ENCODE data around the gene PFKP. TPM values are rescaled to one million over a fixed set of nuclear protein-coding genes. Genes with fewer than 3 reads are reported as not detected.

PFKP gene
- 100 to 1,000 TPM in 3 of 4 donors, 10 to 100 TPM in 1; 64.3 to 261 (median 107) TPM for total RNA-seq

DNA sequence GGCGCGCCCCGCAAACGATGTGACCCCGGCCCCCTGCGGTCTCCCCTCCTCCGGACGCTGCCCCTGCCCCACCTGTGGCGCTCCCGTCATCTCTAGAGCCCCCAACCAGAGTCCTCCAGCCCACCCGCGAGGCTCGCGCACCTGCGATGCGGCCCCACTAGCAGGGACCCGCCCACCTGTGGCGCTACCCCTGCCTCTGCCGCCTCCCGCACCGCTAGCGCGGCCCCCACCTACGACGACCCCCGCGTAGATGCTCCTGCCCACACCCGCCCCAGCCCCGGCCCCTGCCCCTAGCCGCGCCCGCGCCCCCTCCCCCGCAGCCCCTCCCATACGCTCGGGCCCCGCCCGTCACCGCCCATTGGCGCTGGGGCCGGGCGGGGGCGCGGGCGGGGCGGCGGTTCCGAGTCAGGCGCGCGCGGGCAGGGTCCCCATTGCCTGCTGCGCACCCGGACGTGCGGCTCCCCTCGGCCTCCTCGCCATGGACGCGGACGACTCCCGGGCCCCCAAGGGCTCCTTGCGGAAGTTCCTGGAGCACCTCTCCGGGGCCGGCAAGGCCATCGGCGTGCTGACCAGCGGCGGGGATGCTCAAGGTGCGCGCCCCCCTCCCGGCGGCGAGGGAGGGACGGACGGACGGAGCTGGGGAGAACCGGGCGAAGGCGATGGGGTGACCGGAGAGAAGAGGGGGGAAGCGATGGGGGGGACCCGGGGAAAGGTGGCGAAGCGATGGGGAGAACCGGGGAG, at the start of gene PFKP:
Gene PFKP (plus strand): TSS at position 431 of the 741 bp plus-strand sequence. CDS start 48 bp downstream, at position 479.
- Histone ChIP-seq H3K9me3 (no peaks in the 10 kb centered on the region), H3K4me1 (peaks cover 0 to 51% (median 12%) of the 10 kb centered on the region in 3 donors), H3K27me3 (no peaks in the 10 kb centered on the region), H3K36me3 (peaks cover 0 to 4% of the 10 kb centered on the region in 2 donors), H3K27ac (peak within 1 kb of the TSS; percentile 35 to 90 (median 82)), H3K4me3 (peak within 1 kb of the TSS; percentile 74 to 91)
- ATAC-seq: peak; percentile 26
- WGBS, 2 donors (ENCODE audit: low coverage in 1 of 2): 0% methylated on average over 1 to 4 of the region's 86 CpGs
- TF ChIP-seq POLR2A (IDR thresholded peaks at IDR 0.05) (peak; percentile 78 to 81), POLR2AphosphoS5 (IDR thresholded peaks at IDR 0.05) (peak; percentile 86), CTCF (IDR thresholded peaks at IDR 0.05) (no peak), EP300 (IDR thresholded peaks at IDR 0.05) (no peak)

GRCh38 chr10:3018247-3018646, 49.1 kb upstream of the PFKP start:
- WGBS, 2 donors (ENCODE audit: low coverage in 1 of 2): 80 to 100% methylated on average over 1 to 4 of the region's 4 CpGs
- no peaks in the 10 kb centered on the region for H3K4me1 ChIP-seq
- ATAC-seq: no peak
- H3K9me3 ChIP-seq: no peaks in the 10 kb centered on the region
- peaks cover 38% of the 10 kb centered on the region for H3K27me3 ChIP-seq
- H3K27ac ChIP-seq: no peak overlapping the region
- H3K36me3 ChIP-seq: no peaks in the 10 kb centered on the region
- no peak overlapping the region for H3K4me3 ChIP-seq
- TF ChIP-seq EP300 (IDR thresholded peaks at IDR 0.05) (no peak), POLR2AphosphoS5 (IDR thresholded peaks at IDR 0.05) (no peak), POLR2A (IDR thresholded peaks at IDR 0.05) (no peak), CTCF (IDR thresholded peaks at IDR 0.05) (no peak)

- Histone ChIP-seq H3K9me3 (no peaks in the 10 kb centered on the region), H3K4me3 (no peak overlapping the region), H3K4me1 (no peaks in the 10 kb centered on the region), H3K36me3 (no peaks in the 10 kb centered on the region), H3K27me3 (peaks cover 22% of the 10 kb centered on the region), H3K27ac (no peak overlapping the region)
- WGBS, 2 donors (ENCODE audit: low coverage in 1 of 2): 93 to 98% methylated on average over 7 of the region's 15 CpGs
- ATAC-seq: no peak
- TF ChIP-seq POLR2A (IDR thresholded peaks at IDR 0.05): no peak
- no peak for TF ChIP-seq EP300 (IDR thresholded peaks at IDR 0.05)
Measured at GRCh38 chr10:3020311-3020710, 47.0 kb upstream of the PFKP start.

- WGBS, 2 donors (ENCODE audit: low coverage in 1 of 2): 94% methylated on average over 18 of the region's 19 CpGs; no CpG with 5 or more reads in 1 of the 2 donors
- ATAC-seq: no peak
- Histone ChIP-seq H3K4me3 (no peak overlapping the region), H3K9me3 (no peaks in the 10 kb centered on the region), H3K27ac (no peak overlapping the region), H3K4me1 (no peaks in the 10 kb centered on the region), H3K27me3 (peaks cover 17% of the 10 kb centered on the region), H3K36me3 (no peaks in the 10 kb centered on the region)
- no peak for TF ChIP-seq CTCF (IDR thresholded peaks at IDR 0.05)
- TF ChIP-seq POLR2AphosphoS5 (IDR thresholded peaks at IDR 0.05): no peak
Measured at GRCh38 chr10:3020881-3021280, 46.5 kb upstream of the PFKP start.

GRCh38 chr10:3022027-3022426, 45.3 kb upstream of the PFKP start:
- WGBS, 2 donors (ENCODE audit: low coverage in 1 of 2): 54 to 82% methylated on average over 2 of the region's 3 CpGs

More at GRCh38 chr10:3022027-3022426, 45.3 kb upstream of the PFKP start:
- Histone ChIP-seq H3K9me3 (no peaks in the 10 kb centered on the region), H3K27me3 (peaks cover 16% of the 10 kb centered on the region), H3K4me1 (no peaks in the 10 kb centered on the region), H3K27ac (no peak overlapping the region), H3K36me3 (no peaks in the 10 kb centered on the region), H3K4me3 (no peak overlapping the region)
- TF ChIP-seq POLR2A (IDR thresholded peaks at IDR 0.05): no peak
- no peak for TF ChIP-seq EP300 (IDR thresholded peaks at IDR 0.05)
- no peak for TF ChIP-seq CTCF (IDR thresholded peaks at IDR 0.05)
- TF ChIP-seq POLR2AphosphoS5 (IDR thresholded peaks at IDR 0.05): no peak
- ATAC-seq: no peak
